GM23248 (cell line): ENCODE data around the gene POU2F1. TPM values are rescaled to one million over a fixed set of nuclear protein-coding genes. Genes with fewer than 3 reads are reported as not detected.

Source experiments
- DNase-seq: peaks from one replicate; pipeline ENCODE4 v3.0.0-alpha.2; 2015
- H2AFZ ChIP-seq: fragments of 200-600 bp; sonication (generic); 2 replicates; pipeline ENCODE4 v1.6.1; 2016; ENCODE audit warnings: antibody characterized with exemption
- H3F3A ChIP-seq: fragments of 200-600 bp; sonication (generic); 2 replicates; pipeline ENCODE4 v1.6.1; 2016; ENCODE audit warnings: mild to moderate bottlenecking, antibody characterized with exemption, mixed run types; ENCODE audit not compliant: insufficient read depth
- H3K27ac ChIP-seq: fragments of 200-600 bp; sonication (generic); 2 replicates; pipeline ENCODE4 v1.5.1; 2016; ENCODE audit warnings: mild to moderate bottlenecking
- H3K27me3 ChIP-seq: fragments of 200-600 bp; sonication (generic); replicated peaks from 2 replicates; pipeline ENCODE4 v1.6.1; 2016; ENCODE audit warnings: mild to moderate bottlenecking; ENCODE audit not compliant: insufficient read depth
- H3K36me3 ChIP-seq: fragments of 200-600 bp; sonication (generic); 2 replicates; pipeline ENCODE4 v1.6.1; 2016; ENCODE audit warnings: low read depth, mild to moderate bottlenecking
- H3K4me1 ChIP-seq: fragments of 200-600 bp; sonication (generic); 2 replicates; pipeline ENCODE4 v1.6.1; 2016; ENCODE audit warnings: mild to moderate bottlenecking; ENCODE audit not compliant: insufficient read depth
- H3K4me2 ChIP-seq: fragments of 200-600 bp; sonication (generic); one replicate; pipeline ENCODE4 v1.6.1; 2016; ENCODE audit warnings: mild to moderate bottlenecking; ENCODE audit not compliant: unreplicated experiment
- H3K4me3 ChIP-seq: fragments of 200-600 bp; sonication (generic); 2 replicates; pipeline ENCODE4 v1.5.1; 2016; ENCODE audit warnings: mild to moderate bottlenecking
- H3K79me2 ChIP-seq: fragments of 200-600 bp; sonication (generic); 2 replicates; pipeline ENCODE4 v1.6.1; 2016; ENCODE audit warnings: mild to moderate bottlenecking; ENCODE audit not compliant: insufficient read depth
- H3K9ac ChIP-seq: fragments of 200-600 bp; sonication (generic); 2 replicates; pipeline ENCODE4 v1.6.1; 2016; ENCODE audit warnings: mild to moderate bottlenecking
- H3K9me2 ChIP-seq: fragments of 200-600 bp; sonication (generic); 2 replicates; pipeline ENCODE4 v1.6.1; 2016; ENCODE audit warnings: mixed run types, mild to moderate bottlenecking, moderate library complexity; ENCODE audit not compliant: insufficient read depth
- H3K9me3 ChIP-seq: fragments of 200-600 bp; sonication (generic); one replicate; pipeline ENCODE4 v1.6.1; 2017; ENCODE audit warnings: low read depth
- H4K20me1 ChIP-seq: fragments of 200-600 bp; sonication (generic); 2 replicates; pipeline ENCODE4 v1.6.0; 2016; ENCODE audit not compliant: insufficient read depth
- EZH2 ChIP-seq: fragments of 200-600 bp; sonication (generic); IDR thresholded peaks from 2 replicates; pipeline ENCODE4 v1.6.1; 2018; ENCODE audit warnings: antibody characterized with exemption, mild to moderate bottlenecking; ENCODE audit not compliant: insufficient read depth, poor library complexity, severe bottlenecking
- EZH2phosphoT487 ChIP-seq: fragments of 200-600 bp; sonication (generic); IDR thresholded peaks from 2 replicates; pipeline ENCODE4 v1.6.1; 2018; ENCODE audit warnings: antibody characterized with exemption, moderate library complexity, mild to moderate bottlenecking, low read depth; ENCODE audit not compliant: insufficient read depth
- WGBS, 2 experiments: methylation state at CpG; one replicate each; pipeline ENCODE4 v1.1.6; 2015 to 2017; ENCODE audit warnings: low lambda C conversion rate in 2 of 2, low coverage in 1 of 2; ENCODE audit errors: missing lambda C conversion rate in 2 of 2; 5-methylcytosine and 5-hydroxymethylcytosine counted together
- in situ Hi-C: fragments of 300-500 bp; cut with MboI; formaldehyde crosslinking; loops from 2 replicates; pipeline ENCODE4 v1.15.0; 2020
- polyA plus RNA-seq: library from polyadenylated mRNA; unstranded; fragments of >200 nt; fragmentation: Nextera tagmentation; extraction: Ambion mirVana; gene quantifications from 2 replicates; pipeline ENCODE4 v1.2.1, GENCODE V29; 2016
- total RNA-seq: library from RNA; depleted of rRNA; stranded (reverse); fragments of >200 nt; shearing (Covaris generic); gene quantifications from 2 replicates; pipeline ENCODE4 v1.2.3, GENCODE V29; 2014

Gene POU2F1
- total and polyA plus RNA-seq, 2 experiments from 2014 or later, result 3.4 to 3.7 TPM

GRCh38 chr1:167469280-167469965 is 248.7 kb downstream of the POU2F1 start:
- H3K79me2 ChIP-seq, result no peaks in the 10 kb centered on the region
- peaks cover 10% of the 10 kb centered on the region for H3K27me3 ChIP-seq
- H3K9me2 ChIP-seq, result no peaks in the 10 kb centered on the region
- in situ Hi-C loops, result no loop called here
- H4K20me1 ChIP-seq, result no peaks in the 10 kb centered on the region
- no peaks in the 10 kb centered on the region for H3F3A ChIP-seq
- H3K27ac ChIP-seq, result no peak overlapping the region
- 51% methylated on average over 7 of the region's 7 CpGs for WGBS, 2 experiments
- H3K4me1 ChIP-seq, result no peaks in the 10 kb centered on the region
- no peaks in the 10 kb centered on the region for H3K36me3 ChIP-seq
- H3K4me2 ChIP-seq, result no peak overlapping the region
- H3K4me3 ChIP-seq, result no peak overlapping the region
- no peaks in the 10 kb centered on the region for H3K9me3 ChIP-seq
- no peak for TF ChIP-seq EZH2phosphoT487
- TF ChIP-seq EZH2, result no peak
- no peak for DNase-seq
- H2AFZ ChIP-seq, result no peak overlapping the region
- H3K9ac ChIP-seq, result no peak overlapping the region

- TF ChIP-seq EZH2phosphoT487 (no peak), EZH2 (no peak)
- H3K79me2 ChIP-seq, result no peaks in the 10 kb centered on the region
- H3K36me3 ChIP-seq, result no peaks in the 10 kb centered on the region
- H3K9me3 ChIP-seq, result no peaks in the 10 kb centered on the region
- H3K4me3 ChIP-seq, result no peak overlapping the region
- H3K9ac ChIP-seq, result no peak overlapping the region
- WGBS, 2 experiments, result 45 to 49% methylated on average over 5 of the region's 5 CpGs
- no peaks in the 10 kb centered on the region for H4K20me1 ChIP-seq
- no peak overlapping the region for H3K4me2 ChIP-seq
- no peaks in the 10 kb centered on the region for H3F3A ChIP-seq
- peaks cover 10% of the 10 kb centered on the region for H3K27me3 ChIP-seq
- in situ Hi-C loops, result no loop called here
- no peaks in the 10 kb centered on the region for H3K4me1 ChIP-seq
- H2AFZ ChIP-seq, result no peak overlapping the region
- no peak for DNase-seq
- H3K27ac ChIP-seq, result no peak overlapping the region
- no peaks in the 10 kb centered on the region for H3K9me2 ChIP-seq
Observed at GRCh38 chr1:167471568-167471967, 250.9 kb downstream of the POU2F1 start.

DNA sequence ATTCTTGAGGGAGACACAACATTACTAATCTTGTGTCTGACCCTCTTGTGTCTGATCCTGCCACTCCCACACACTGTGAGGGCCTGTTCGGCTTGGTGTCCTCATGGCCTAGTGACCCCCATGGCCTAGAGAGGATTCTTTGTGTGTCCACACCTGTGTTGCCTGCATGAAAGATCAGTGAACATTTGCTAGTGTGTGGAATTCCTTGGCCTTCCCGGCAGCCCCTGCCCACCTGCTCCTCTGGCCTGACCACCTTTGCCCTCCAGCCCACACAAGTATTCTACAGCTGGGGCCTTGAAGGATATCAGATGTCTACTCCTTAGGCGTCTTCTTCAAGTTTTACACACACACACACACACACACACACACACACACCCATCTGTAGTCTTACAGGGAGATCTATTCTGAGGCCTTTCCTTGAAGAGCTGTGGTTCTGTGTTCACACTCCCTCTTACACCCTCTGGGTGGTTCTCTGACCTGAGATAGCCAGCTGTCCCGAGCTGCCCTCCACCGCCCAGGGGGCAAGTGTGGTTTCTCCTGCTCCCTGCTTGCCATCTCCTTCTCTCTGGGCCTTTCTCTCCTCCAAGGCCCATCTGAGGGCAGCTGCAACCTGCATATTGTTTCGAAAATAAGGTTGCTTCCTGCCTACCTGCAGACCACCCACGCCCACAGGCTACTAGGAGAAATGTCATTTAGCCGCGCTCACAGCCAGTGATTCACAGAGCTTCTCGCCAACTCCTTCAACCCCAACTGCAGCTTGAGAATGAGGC is 252.3 kb downstream of the POU2F1 start:
- Histone ChIP-seq H3K79me2 (no peaks in the 10 kb centered on the region), H4K20me1 (no peaks in the 10 kb centered on the region), H3K4me1 (no peaks in the 10 kb centered on the region), H3K27me3 (peaks cover 7% of the 10 kb centered on the region), H3F3A (no peaks in the 10 kb centered on the region), H3K9ac (no peak overlapping the region), H3K4me2 (no peak overlapping the region), H3K36me3 (no peaks in the 10 kb centered on the region), H2AFZ (no peak overlapping the region), H3K4me3 (no peak overlapping the region), H3K9me3 (no peaks in the 10 kb centered on the region), H3K27ac (no peak overlapping the region), H3K9me2 (no peaks in the 10 kb centered on the region)
- TF ChIP-seq EZH2phosphoT487 (no peak), EZH2 (no peak)
- DNase-seq, result no peak
- in situ Hi-C loops, result no loop called here
- 48 to 54% methylated on average over 10 of the region's 10 CpGs for WGBS, 2 experiments

GRCh38 chr1:167473761-167474160 is 253.1 kb downstream of the POU2F1 start:
- WGBS, 2 experiments, result 54 to 67% methylated on average over 5 of the region's 5 CpGs
- Histone ChIP-seq H3K4me2 (no peak overlapping the region), H3K9ac (no peak overlapping the region), H3K27ac (no peak overlapping the region), H3K36me3 (no peaks in the 10 kb centered on the region), H4K20me1 (no peaks in the 10 kb centered on the region), H3K4me3 (no peak overlapping the region), H3K79me2 (no peaks in the 10 kb centered on the region), H3K9me2 (no peaks in the 10 kb centered on the region), H3K27me3 (peaks cover 12% of the 10 kb centered on the region), H3K9me3 (no peaks in the 10 kb centered on the region), H2AFZ (no peak overlapping the region), H3F3A (no peaks in the 10 kb centered on the region), H3K4me1 (no peaks in the 10 kb centered on the region)
- TF ChIP-seq EZH2phosphoT487, result no peak
- no peak for TF ChIP-seq EZH2
- in situ Hi-C loops, result no loop called here
- no peak for DNase-seq
